ENCODE results near the gene NUP50. TPM values are rescaled to one million over a fixed set of nuclear protein-coding genes. Genes with fewer than 3 reads are reported as not detected.

Gene NUP50
- total and polyA plus RNA-seq, 2 of the 13 experiments (the other 11 are each of a cell fraction or from before 2014, with no cell fraction given): 14.2 to 52.4 TPM

GRCh38 chr22:45211435-45211834 lies 47.7 kb downstream of the NUP50 start:
- in situ Hi-C loops (cut with HindIII; ENCODE audit: extremely low pct_ligation_motif_present, low pct_unique_long_range_greater_than_20kb): no loop called here
- ATAC-seq: no peak

More at GRCh38 chr22:45211435-45211834, 47.7 kb downstream of the NUP50 start:
- Histone ChIP-seq H3K27ac (ENCODE audit: extremely low read length, insufficient read depth, low read length) (no peak overlapping the region), H3K4me1 (ENCODE audit: insufficient read depth, low read length) (peaks cover 11% of the 10 kb centered on the region; the same call in 1 of the 2 replicates), H3K4me2 (ENCODE audit: low read depth, low read length) (no peak overlapping the region), H3K79me2 (ENCODE audit: insufficient read depth, low read length) (peaks cover 8% of the 10 kb centered on the region), H3K27me3 (ENCODE audit: control insufficient read depth in 1 of 2, insufficient read depth in 2 of 2, low read length in 2 of 2) (no peaks in the 10 kb centered on the region), H3K36me3 (replicated peaks in 1 of 2; ENCODE audit: control insufficient read depth in 1 of 2, insufficient read depth in 2 of 2, low read length in 2 of 2) (peaks cover 5 to 8% of the 10 kb centered on the region in 2 experiments; a peak in 2 of 5 replicates), H3K4me3 (replicated peaks in 1 of 3; ENCODE audit: insufficient read depth in 1 of 3, low read depth in 2 of 3, low read length in 3 of 3) (no peak overlapping the region), H4K20me1 (ENCODE audit: insufficient read depth, low read length) (peaks cover 12% of the 10 kb centered on the region; the same call in 1 of the 2 replicates), H3K9me3 (ENCODE audit: low read length) (no peaks in the 10 kb centered on the region), H2AFZ (ENCODE audit: low read length) (no peak overlapping the region), H3K9ac (ENCODE audit: insufficient read depth, low read depth, low read length) (no peak overlapping the region)
- intact Hi-C loops (cut with micrococcal nuclease; ENCODE audit: unreplicated experiment): no loop called here
- BruUV-seq (replicated peaks): no TSS peak
- no peak for FAIRE-seq
- CTCF ChIA-PET (ENCODE audit: low intra/inter-chr PET ratio, low total read pairs): no interaction called here
- no peak for DNase-seq (ENCODE audit: low spot score)
- 75% methylated on average over 3 of the region's 8 CpGs for WGBS (ENCODE audit: low lambda C conversion rate)
- POLR2A ChIA-PET: no interaction called here
- TF ChIP-seq HCFC1 (IDR thresholded peaks at IDR 0.05; ENCODE audit: low read depth, low read length): no peak
- no peak for TF ChIP-seq ZXDC (CRISPR knock-in tag; IDR thresholded peaks at IDR 0.05)
- no peak for TF ChIP-seq LBX2 (CRISPR knock-in tag; IDR thresholded peaks at IDR 0.05; ENCODE audit: borderline replicate concordance)
- TF ChIP-seq POLR2AphosphoS5 (IDR thresholded peaks at IDR 0.05; ENCODE audit: low read depth, low read length): no peak
- no peak for TF ChIP-seq AGO1 (IDR thresholded peaks at IDR 0.05; ENCODE audit: low read depth, low read length, poor library complexity, severe bottlenecking)
- TF ChIP-seq ZNF704 (CRISPR knock-in tag; IDR thresholded peaks at IDR 0.05; ENCODE audit: borderline replicate concordance): no peak
